GM23248 (cell line): ENCODE measurements around the gene SLC16A2.

ENCODE experiments used
- EZH2 ChIP-seq: fragments of 200-600 bp; sonication (generic); IDR thresholded peaks from 2 replicates; pipeline ENCODE4 v1.6.1; 2018; ENCODE audit warnings: antibody characterized with exemption, mild to moderate bottlenecking; ENCODE audit not compliant: insufficient read depth, poor library complexity, severe bottlenecking
- EZH2phosphoT487 ChIP-seq: fragments of 200-600 bp; sonication (generic); IDR thresholded peaks from 2 replicates; pipeline ENCODE4 v1.6.1; 2018; ENCODE audit warnings: antibody characterized with exemption, moderate library complexity, mild to moderate bottlenecking, low read depth; ENCODE audit not compliant: insufficient read depth

DNA sequence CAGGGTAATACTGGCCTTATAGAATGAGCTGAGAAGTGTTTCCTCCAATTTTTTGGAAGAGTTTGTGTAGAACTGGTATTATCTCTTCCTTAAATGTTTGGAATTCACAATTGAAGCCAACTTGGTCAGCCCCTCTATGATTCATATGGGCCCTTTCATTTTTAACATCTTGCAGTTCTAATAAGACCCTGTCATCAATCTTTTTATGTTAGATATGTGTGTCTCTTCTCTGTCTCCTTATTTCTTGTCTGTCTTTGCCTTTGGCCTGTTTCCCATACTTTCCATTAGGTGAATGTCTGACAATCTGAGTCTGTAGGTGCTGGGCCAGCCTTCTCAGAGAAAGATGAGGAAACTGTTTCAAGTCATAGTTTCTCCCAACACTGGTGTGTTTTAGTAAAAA lies 88.7 kb downstream of the SLC16A2 start:
- TF ChIP-seq EZH2 (no peak), EZH2phosphoT487 (no peak)
